Liver (tissue), 3 donors: ENCODE measurements around the gene PEAK1.

Experiments
- ATF3 ChIP-seq: IDR thresholded peaks from 2 replicates; pipeline ENCODE4 v1.6.1; 2016; ENCODE audit warnings: antibody characterized with exemption
- CTCF ChIP-seq: fragments of 150-350 bp; IDR thresholded peaks from 2 replicates; pipeline ENCODE4 v1.5.1; 2017; ENCODE audit warnings: improper control_type of control experiment, low read depth, low read length; ENCODE audit not compliant: missing input control
- FOXA2 ChIP-seq: IDR thresholded peaks from 2 replicates; pipeline ENCODE4 v1.6.1; 2016; ENCODE audit warnings: antibody characterized with exemption
- GABPA ChIP-seq, 2 donors: IDR thresholded peaks in 1 of 2; conservative IDR thresholded peaks in 1 of 2; 2 replicates each; pipeline ENCODE4 v1.6.1; 2016; ENCODE audit warnings: antibody characterized with exemption in 2 of 2, mild to moderate bottlenecking in 1 of 2, moderate library complexity in 1 of 2
- JUND ChIP-seq, 2 donors: IDR thresholded peaks; 2 replicates each; pipeline ENCODE4 v1.6.1; 2016; ENCODE audit warnings: antibody characterized with exemption in 2 of 2
- TAF1 ChIP-seq: conservative IDR thresholded peaks from 2 replicates; pipeline ENCODE4 v1.6.1; 2016; ENCODE audit warnings: antibody characterized with exemption, mild to moderate bottlenecking
- ZBTB33 ChIP-seq: IDR thresholded peaks from 2 replicates; pipeline ENCODE4 v1.6.1; 2016; ENCODE audit warnings: antibody characterized with exemption
- donor health status: healthy.
- donor health status: healthy.

- TF ChIP-seq CTCF = no peak
- no peak for TF ChIP-seq ZBTB33
- TF ChIP-seq JUND (IDR thresholded peaks at IDR 0.05) = no peak
- TF ChIP-seq TAF1 = no peak
- no peak for TF ChIP-seq GABPA (IDR thresholded peaks at IDR 0.05 in 1 of 2, conservative IDR thresholded peaks at IDR 0.05 in 1 of 2)
- TF ChIP-seq FOXA2 = no peak
- no peak for TF ChIP-seq ATF3
Observed at GRCh38 chr15:77340245-77340644, 79.7 kb downstream of the PEAK1 start.
